Keratinocyte (primary cell): ENCODE measurements around the gene SEC11A.

Experiments
- EZH2 ChIP-seq: IDR thresholded peaks from one replicate; pipeline ENCODE4 v1.6.1; 2012; ENCODE audit warnings: inconsistent platforms, mild to moderate bottlenecking, low read length, moderate library complexity
- TF ChIP-seq, protein P1 (sequence below), 3 experiments: IDR thresholded peaks in 1 of 3; conservative IDR thresholded peaks in 1 of 3; optimal IDR thresholded peaks in 1 of 3; 2 replicates in 2 of 3; 3 replicates in 1 of 3; pipeline versions ENCODE3 to v1.5.1; 2011; ENCODE audit warnings: low read length in 3 of 3, mild to moderate bottlenecking in 3 of 3, moderate library complexity in 2 of 3, control low read depth in 1 of 3, inconsistent platforms in 1 of 3; ENCODE audit not compliant: insufficient read depth in 2 of 3; ENCODE audit errors: extremely low read depth in 1 of 3

DNA sequence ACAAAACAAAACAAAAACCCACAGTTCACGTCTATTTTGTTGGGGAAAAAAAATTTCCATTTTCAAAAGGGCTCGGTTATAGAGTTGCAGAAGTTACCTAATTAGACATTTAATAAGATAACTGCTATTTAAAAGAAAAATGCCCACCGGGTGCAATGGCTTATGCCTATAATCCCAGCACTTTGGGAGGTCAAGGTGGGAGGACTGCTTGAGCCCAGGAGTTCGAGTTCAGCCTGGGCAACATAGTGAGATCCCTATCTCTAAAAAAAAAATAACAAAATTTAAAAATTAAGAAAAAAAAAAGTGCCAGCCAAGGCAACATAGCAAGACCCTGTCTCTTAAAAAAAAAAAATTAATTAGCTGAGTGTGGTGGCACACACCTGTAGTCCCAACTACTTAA lies 19.2 kb downstream of the SEC11A start:
- TF ChIP-seq, protein P1, sequence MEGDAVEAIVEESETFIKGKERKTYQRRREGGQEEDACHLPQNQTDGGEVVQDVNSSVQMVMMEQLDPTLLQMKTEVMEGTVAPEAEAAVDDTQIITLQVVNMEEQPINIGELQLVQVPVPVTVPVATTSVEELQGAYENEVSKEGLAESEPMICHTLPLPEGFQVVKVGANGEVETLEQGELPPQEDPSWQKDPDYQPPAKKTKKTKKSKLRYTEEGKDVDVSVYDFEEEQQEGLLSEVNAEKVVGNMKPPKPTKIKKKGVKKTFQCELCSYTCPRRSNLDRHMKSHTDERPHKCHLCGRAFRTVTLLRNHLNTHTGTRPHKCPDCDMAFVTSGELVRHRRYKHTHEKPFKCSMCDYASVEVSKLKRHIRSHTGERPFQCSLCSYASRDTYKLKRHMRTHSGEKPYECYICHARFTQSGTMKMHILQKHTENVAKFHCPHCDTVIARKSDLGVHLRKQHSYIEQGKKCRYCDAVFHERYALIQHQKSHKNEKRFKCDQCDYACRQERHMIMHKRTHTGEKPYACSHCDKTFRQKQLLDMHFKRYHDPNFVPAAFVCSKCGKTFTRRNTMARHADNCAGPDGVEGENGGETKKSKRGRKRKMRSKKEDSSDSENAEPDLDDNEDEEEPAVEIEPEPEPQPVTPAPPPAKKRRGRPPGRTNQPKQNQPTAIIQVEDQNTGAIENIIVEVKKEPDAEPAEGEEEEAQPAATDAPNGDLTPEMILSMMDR (optimal IDR thresholded peaks at IDR 0.05 in 1 of 3, IDR thresholded peaks at IDR 0.05 in 1 of 3, conservative IDR thresholded peaks at IDR 0.05 in 1 of 3; ENCODE audit: extremely low read depth in 1 of 3, insufficient read depth in 2 of 3, low read length in 3 of 3), result no peak
- no peak for TF ChIP-seq EZH2
